ENCODE results near the gene POLR2E. TPM values are rescaled to one million over a fixed set of nuclear protein-coding genes. Genes with fewer than 3 reads are reported as not detected.
A peak's percentile ranks its signal among the peaks of the same experiment; 100 is the strongest.

Gene POLR2E
- total RNA-seq (10 to 100 TPM; 63.8 to 81.4 TPM), total RNA-seq (37.9 to 55.9 reads per million in 2 donors)

- H3K4me3 Mint-ChIP-seq = peak within 1 kb of the TSS; percentile 97
- H3K36me3 Mint-ChIP-seq (ENCODE audit: low read depth) = no peaks in the 10 kb centered on the region
- peak; percentile 91 for ATAC-seq
- H3K27ac Mint-ChIP-seq = peak within 1 kb of the TSS; percentile 97
- peaks cover 30% of the 10 kb centered on the region for H3K4me1 Mint-ChIP-seq
- peak; percentile 98 to 99 (median 99) for DNase-seq
- no peaks in the 10 kb centered on the region for H3K27me3 Mint-ChIP-seq
- H3K9me3 ChIP-seq (ENCODE audit: control insufficient read depth, low read length, poor library complexity, severe bottlenecking) = no peaks in the 10 kb centered on the region
These were observed at the start of gene POLR2E for GRCh38 chr19:1094978-1095701. Gene POLR2E (minus strand): TSS chr19:1095375. CDS start chr19:1095315, 60 bp downstream.

- Mint-ChIP-seq H3K27me3 (no peaks in the 10 kb centered on the region), H3K36me3 (ENCODE audit: low read depth) (peaks cover 7% of the 10 kb centered on the region), H3K27ac (peak overlapping the region; percentile 80), H3K4me1 (peaks cover 11% of the 10 kb centered on the region), H3K4me3 (peak overlapping the region; percentile 5)
- no peak for ATAC-seq
- H3K9me3 ChIP-seq (ENCODE audit: control insufficient read depth, low read length, poor library complexity, severe bottlenecking) = no peaks in the 10 kb centered on the region
- no peak for DNase-seq
These were observed 49.6 kb upstream of the POLR2E start for GRCh38 chr19:1144741-1145140.

GRCh38 chr19:1143828-1144399 lies 48.7 kb upstream of the POLR2E start:
- Mint-ChIP-seq H3K27ac (no peak overlapping the region), H3K27me3 (no peaks in the 10 kb centered on the region)
- ATAC-seq = no peak

GRCh38 chr19:1141944-1142343 lies 46.8 kb upstream of the POLR2E start:
- H3K4me1 Mint-ChIP-seq = peaks cover 11% of the 10 kb centered on the region
- DNase-seq (no peak), ATAC-seq (no peak)
- H3K36me3 Mint-ChIP-seq (ENCODE audit: low read depth) = peaks cover 7% of the 10 kb centered on the region
- H3K4me3 Mint-ChIP-seq = no peak overlapping the region
- no peaks in the 10 kb centered on the region for H3K27me3 Mint-ChIP-seq
- no peaks in the 10 kb centered on the region for H3K9me3 ChIP-seq (ENCODE audit: control insufficient read depth, low read length, poor library complexity, severe bottlenecking)
- no peak overlapping the region for H3K27ac Mint-ChIP-seq

More at GRCh38 chr19:1143828-1144399, 48.7 kb upstream of the POLR2E start:
- no peak overlapping the region for H3K4me3 Mint-ChIP-seq
- peaks cover 7% of the 10 kb centered on the region for H3K36me3 Mint-ChIP-seq (ENCODE audit: low read depth)
- H3K9me3 ChIP-seq (ENCODE audit: control insufficient read depth, low read length, poor library complexity, severe bottlenecking) = no peaks in the 10 kb centered on the region
- H3K4me1 Mint-ChIP-seq = peaks cover 11% of the 10 kb centered on the region
- DNase-seq = no peak

GRCh38 chr19:1140272-1141027 lies 45.3 kb upstream of the POLR2E start:
- Mint-ChIP-seq H3K4me3 (peak overlapping the region; percentile 13), H3K27me3 (no peaks in the 10 kb centered on the region), H3K27ac (no peak overlapping the region), H3K36me3 (ENCODE audit: low read depth) (peaks cover 7% of the 10 kb centered on the region), H3K4me1 (peaks cover 13% of the 10 kb centered on the region)
- ATAC-seq (no peak), DNase-seq (no peak)
- H3K9me3 ChIP-seq (ENCODE audit: control insufficient read depth, low read length, poor library complexity, severe bottlenecking) = no peaks in the 10 kb centered on the region

DNA sequence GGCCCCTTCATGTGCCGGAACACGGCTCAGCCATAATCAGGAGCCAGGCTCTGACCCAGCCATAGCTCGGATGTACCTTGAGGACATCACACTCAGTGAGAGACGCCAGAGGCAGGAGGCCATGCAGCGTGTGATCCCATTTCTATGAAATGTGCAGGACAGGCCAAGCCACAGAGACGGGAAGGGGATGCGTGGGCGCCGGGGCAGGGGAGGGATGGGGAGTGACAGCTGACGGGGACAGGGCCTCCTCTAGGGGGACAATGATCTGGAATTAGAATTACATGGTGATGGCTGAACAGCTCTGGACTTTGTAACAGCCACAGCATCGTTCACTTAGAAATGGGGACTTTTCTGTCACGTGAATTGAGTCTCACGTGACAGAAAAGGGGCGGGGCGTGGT lies 44.0 kb upstream of the POLR2E start:
- no peaks in the 10 kb centered on the region for H3K9me3 ChIP-seq (ENCODE audit: control insufficient read depth, low read length, poor library complexity, severe bottlenecking)
- ATAC-seq (no peak), DNase-seq (no peak)
- Mint-ChIP-seq H3K27me3 (no peaks in the 10 kb centered on the region), H3K4me3 (no peak overlapping the region), H3K27ac (no peak overlapping the region), H3K4me1 (peaks cover 7% of the 10 kb centered on the region), H3K36me3 (ENCODE audit: low read depth) (no peaks in the 10 kb centered on the region)

DNA sequence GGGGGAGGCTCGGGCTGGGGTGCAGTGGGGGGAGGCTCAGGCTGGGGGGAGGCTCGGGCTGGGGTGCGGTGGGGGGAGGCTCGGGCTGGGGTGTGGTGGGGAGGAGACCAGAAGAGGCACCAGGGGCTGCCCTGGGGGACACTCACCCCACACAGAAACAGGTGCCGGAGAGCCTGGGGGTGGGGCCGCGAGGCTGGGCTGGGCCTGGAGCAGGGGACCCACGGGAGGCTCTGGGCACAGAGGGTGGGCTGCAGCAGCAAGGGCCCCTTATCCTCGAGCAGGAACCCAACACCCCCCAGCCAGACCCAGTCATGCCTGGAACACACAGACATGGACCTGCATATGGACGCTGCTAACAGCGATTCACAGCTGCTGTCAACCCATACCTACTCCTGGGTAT lies 42.9 kb upstream of the POLR2E start:
- no peaks in the 10 kb centered on the region for H3K9me3 ChIP-seq (ENCODE audit: control insufficient read depth, low read length, poor library complexity, severe bottlenecking)
- DNase-seq = no peak
- no peak overlapping the region for H3K4me3 Mint-ChIP-seq
- no peaks in the 10 kb centered on the region for H3K27me3 Mint-ChIP-seq
- H3K4me1 Mint-ChIP-seq = peaks cover 12% of the 10 kb centered on the region
- no peak for ATAC-seq
- H3K36me3 Mint-ChIP-seq (ENCODE audit: low read depth) = no peaks in the 10 kb centered on the region
- H3K27ac Mint-ChIP-seq = no peak overlapping the region

GRCh38 chr19:1136621-1137317 lies 41.6 kb upstream of the POLR2E start:
- H3K4me3 Mint-ChIP-seq = no peak overlapping the region
- no peak overlapping the region for H3K27ac Mint-ChIP-seq
- no peaks in the 10 kb centered on the region for H3K27me3 Mint-ChIP-seq
- peaks cover 12% of the 10 kb centered on the region for H3K4me1 Mint-ChIP-seq
- no peak for ATAC-seq
- H3K36me3 Mint-ChIP-seq (ENCODE audit: low read depth) = no peaks in the 10 kb centered on the region
- no peak for DNase-seq
- no peaks in the 10 kb centered on the region for H3K9me3 ChIP-seq (ENCODE audit: control insufficient read depth, low read length, poor library complexity, severe bottlenecking)

DNA sequence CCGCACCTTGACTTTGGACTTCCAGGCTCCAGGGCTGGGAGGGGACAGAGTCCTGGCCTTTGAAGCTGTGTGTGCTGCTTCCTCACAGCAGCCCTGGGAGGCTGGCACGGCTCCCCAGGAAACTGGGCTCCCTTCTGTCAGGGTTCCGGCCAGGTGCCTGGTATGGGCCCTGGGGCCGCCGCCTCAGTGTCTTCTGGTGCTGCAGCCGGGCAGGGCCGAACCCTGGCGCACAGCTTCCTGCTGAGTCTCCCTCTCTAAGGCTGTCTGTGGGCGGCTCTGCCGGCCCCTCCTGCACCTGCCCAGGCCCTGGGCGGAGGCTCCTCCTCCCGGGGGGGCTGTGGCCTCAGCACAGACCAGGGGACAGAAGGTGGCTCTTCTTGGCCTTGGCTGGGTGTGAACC lies 41.0 kb upstream of the POLR2E start:
- H3K27ac Mint-ChIP-seq = no peak overlapping the region
- no peaks in the 10 kb centered on the region for H3K36me3 Mint-ChIP-seq (ENCODE audit: low read depth)

GRCh38 chr19:1135454-1135853 lies 40.3 kb upstream of the POLR2E start:
- Mint-ChIP-seq H3K27ac (peak overlapping the region; percentile 78), H3K36me3 (ENCODE audit: low read depth) (no peaks in the 10 kb centered on the region), H3K4me3 (peak overlapping the region; percentile 31), H3K27me3 (no peaks in the 10 kb centered on the region), H3K4me1 (peaks cover 17% of the 10 kb centered on the region)
- no peak for ATAC-seq
- H3K9me3 ChIP-seq (ENCODE audit: control insufficient read depth, low read length, poor library complexity, severe bottlenecking) = no peaks in the 10 kb centered on the region
- DNase-seq = no peak

More for the DNA sequence above, 41.0 kb upstream of the POLR2E start:
- Mint-ChIP-seq H3K4me3 (no peak overlapping the region), H3K27me3 (no peaks in the 10 kb centered on the region), H3K4me1 (peaks cover 12% of the 10 kb centered on the region)
- DNase-seq (no peak), ATAC-seq (no peak)
- no peaks in the 10 kb centered on the region for H3K9me3 ChIP-seq (ENCODE audit: control insufficient read depth, low read length, poor library complexity, severe bottlenecking)

GRCh38 chr19:1134431-1134830 lies 39.3 kb upstream of the POLR2E start:
- Mint-ChIP-seq H3K36me3 (ENCODE audit: low read depth) (no peaks in the 10 kb centered on the region), H3K27ac (peak overlapping the region; percentile 78), H3K27me3 (no peaks in the 10 kb centered on the region), H3K4me3 (no peak overlapping the region), H3K4me1 (peaks cover 21% of the 10 kb centered on the region)
- no peak for DNase-seq
- no peak for ATAC-seq
- no peaks in the 10 kb centered on the region for H3K9me3 ChIP-seq (ENCODE audit: control insufficient read depth, low read length, poor library complexity, severe bottlenecking)

DNA sequence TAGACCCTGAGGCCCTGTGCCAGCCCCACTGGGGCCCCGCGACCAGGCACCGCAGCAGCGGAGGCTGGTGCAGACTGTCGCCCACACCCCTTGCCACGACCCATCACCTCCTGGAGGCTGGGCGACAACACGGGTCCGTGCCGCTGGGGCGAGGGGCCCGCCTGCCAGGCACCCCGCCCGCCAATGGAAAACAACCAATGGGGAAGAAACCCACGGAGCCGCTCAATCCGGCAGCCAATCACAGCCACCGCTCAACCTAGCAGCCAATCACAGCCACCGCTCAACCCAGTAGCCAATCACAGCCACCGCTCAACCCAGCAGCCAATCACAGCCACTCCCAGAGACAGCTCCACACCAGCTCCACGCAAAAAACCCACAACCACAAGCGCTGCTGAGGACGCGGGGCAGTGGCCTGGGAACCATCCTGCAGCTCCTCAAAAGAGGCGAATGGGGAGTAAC lies 38.3 kb upstream of the POLR2E start:
- ATAC-seq = peak; percentile 82
- peak; percentile 69 to 81 (median 74) for DNase-seq
- no peaks in the 10 kb centered on the region for H3K36me3 Mint-ChIP-seq (ENCODE audit: low read depth)
- H3K27me3 Mint-ChIP-seq = no peaks in the 10 kb centered on the region
- H3K27ac Mint-ChIP-seq = peak overlapping the region; percentile 78
- no peaks in the 10 kb centered on the region for H3K9me3 ChIP-seq (ENCODE audit: control insufficient read depth, low read length, poor library complexity, severe bottlenecking)
- H3K4me3 Mint-ChIP-seq = peak overlapping the region; percentile 89
- peaks cover 23% of the 10 kb centered on the region for H3K4me1 Mint-ChIP-seq
